ENCODE results near the gene SDF4.

DNA sequence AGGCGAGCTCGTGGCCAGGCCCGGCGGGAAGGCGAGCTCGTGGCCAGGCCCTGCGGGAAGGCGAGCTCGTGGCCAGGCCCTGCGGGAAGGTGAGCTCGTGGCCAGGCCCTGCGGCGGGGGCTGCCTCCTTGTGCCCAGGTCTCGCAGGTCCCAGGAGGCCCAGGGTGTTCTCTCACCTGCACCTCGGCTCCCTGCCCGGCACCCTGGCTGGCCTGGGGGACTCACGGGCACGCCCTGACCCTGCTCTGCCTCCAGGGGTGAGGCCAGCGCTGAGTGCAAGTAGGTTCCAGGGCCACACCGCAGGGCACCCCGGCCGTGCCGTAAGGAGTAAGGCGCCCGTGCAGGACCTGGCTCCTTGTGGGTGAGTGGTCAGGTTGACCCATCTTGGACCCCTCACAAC, 4.4 kb downstream of the SDF4 start:
- TF ChIP-seq, protein P1, sequence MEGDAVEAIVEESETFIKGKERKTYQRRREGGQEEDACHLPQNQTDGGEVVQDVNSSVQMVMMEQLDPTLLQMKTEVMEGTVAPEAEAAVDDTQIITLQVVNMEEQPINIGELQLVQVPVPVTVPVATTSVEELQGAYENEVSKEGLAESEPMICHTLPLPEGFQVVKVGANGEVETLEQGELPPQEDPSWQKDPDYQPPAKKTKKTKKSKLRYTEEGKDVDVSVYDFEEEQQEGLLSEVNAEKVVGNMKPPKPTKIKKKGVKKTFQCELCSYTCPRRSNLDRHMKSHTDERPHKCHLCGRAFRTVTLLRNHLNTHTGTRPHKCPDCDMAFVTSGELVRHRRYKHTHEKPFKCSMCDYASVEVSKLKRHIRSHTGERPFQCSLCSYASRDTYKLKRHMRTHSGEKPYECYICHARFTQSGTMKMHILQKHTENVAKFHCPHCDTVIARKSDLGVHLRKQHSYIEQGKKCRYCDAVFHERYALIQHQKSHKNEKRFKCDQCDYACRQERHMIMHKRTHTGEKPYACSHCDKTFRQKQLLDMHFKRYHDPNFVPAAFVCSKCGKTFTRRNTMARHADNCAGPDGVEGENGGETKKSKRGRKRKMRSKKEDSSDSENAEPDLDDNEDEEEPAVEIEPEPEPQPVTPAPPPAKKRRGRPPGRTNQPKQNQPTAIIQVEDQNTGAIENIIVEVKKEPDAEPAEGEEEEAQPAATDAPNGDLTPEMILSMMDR (IDR thresholded peaks at IDR 0.05 in 4 of 5, conservative IDR thresholded peaks at IDR 0.05 in 1 of 5) = no peak
- no peak for TF ChIP-seq POLR2A (IDR thresholded peaks at IDR 0.05)

Measured in gastrocnemius medialis (tissue), 4 donors.